ENCODE results near the gene GPRIN2.

Gene GPRIN2

GRCh38 chr10:46558122-46558391 is 1.6 kb upstream of the GPRIN2 start:
- no peak for TF ChIP-seq CTCF (IDR thresholded peaks at IDR 0.05; ENCODE audit: borderline replicate concordance, insufficient read depth, low read depth, low read length)
- no peak overlapping the region for H3K4me3 ChIP-seq (ENCODE audit: low read depth, low read length)

GRCh38 chr10:46557319-46558121 is 1.1 kb upstream of the GPRIN2 start:
- TF ChIP-seq CTCF (IDR thresholded peaks at IDR 0.05; ENCODE audit: borderline replicate concordance, insufficient read depth, low read depth, low read length), result no peak
- H3K4me3 ChIP-seq (ENCODE audit: low read depth, low read length), result no peak overlapping the region

- no peak for TF ChIP-seq CTCF (IDR thresholded peaks at IDR 0.05; ENCODE audit: borderline replicate concordance, insufficient read depth, low read depth, low read length)
- no peak overlapping the region for H3K4me3 ChIP-seq (ENCODE audit: low read depth, low read length)
Observed at GRCh38 chr10:46555713-46556514, 544 bp downstream of the GPRIN2 start.

- no peak overlapping the region for H3K4me3 ChIP-seq (ENCODE audit: low read depth, low read length)
- no peak for TF ChIP-seq CTCF (IDR thresholded peaks at IDR 0.05; ENCODE audit: borderline replicate concordance, insufficient read depth, low read depth, low read length)
Observed at GRCh38 chr10:46555366-46555712, 1.1 kb downstream of the GPRIN2 start.

- no peak for TF ChIP-seq CTCF (IDR thresholded peaks at IDR 0.05; ENCODE audit: borderline replicate concordance, insufficient read depth, low read depth, low read length)
- H3K4me3 ChIP-seq (ENCODE audit: low read depth, low read length), result no peak overlapping the region
Observed at GRCh38 chr10:46554166-46554781, 2.2 kb downstream of the GPRIN2 start.

- H3K4me3 ChIP-seq (ENCODE audit: low read depth, low read length), result no peak overlapping the region
- TF ChIP-seq CTCF (IDR thresholded peaks at IDR 0.05; ENCODE audit: borderline replicate concordance, insufficient read depth, low read depth, low read length), result no peak
Observed at GRCh38 chr10:46553238-46554049, 3.0 kb downstream of the GPRIN2 start.

All from GM12875 (cell line).